Thyroid gland (tissue), 4 donors: Measurements from ENCODE around the gene WNT10A.
A peak's percentile ranks its signal among the peaks of the same experiment; 100 is the strongest.

Experiments
- POLR2A ChIP-seq, 2 donors: fragments of 450-650 bp; IDR thresholded peaks; one replicate each; pipeline ENCODE4 v1.6.1; 2017; ENCODE audit warnings: antibody characterized with exemption in 2 of 2, mild to moderate bottlenecking in 2 of 2, moderate library complexity in 1 of 2
- TF ChIP-seq, protein P1 (sequence below), 6 experiments: fragments of 200-600 bp in 3 of 6; fragments of 450-650 bp in 3 of 6; sonication (generic) in 3 of 6; IDR thresholded peaks; one replicate each; pipeline ENCODE4 v1.5.1; 2016 to 2019; ENCODE audit warnings: antibody characterized with exemption in 6 of 6, mild to moderate bottlenecking in 2 of 6, inconsistent platforms in 1 of 6, moderate library complexity in 1 of 6

DNA sequence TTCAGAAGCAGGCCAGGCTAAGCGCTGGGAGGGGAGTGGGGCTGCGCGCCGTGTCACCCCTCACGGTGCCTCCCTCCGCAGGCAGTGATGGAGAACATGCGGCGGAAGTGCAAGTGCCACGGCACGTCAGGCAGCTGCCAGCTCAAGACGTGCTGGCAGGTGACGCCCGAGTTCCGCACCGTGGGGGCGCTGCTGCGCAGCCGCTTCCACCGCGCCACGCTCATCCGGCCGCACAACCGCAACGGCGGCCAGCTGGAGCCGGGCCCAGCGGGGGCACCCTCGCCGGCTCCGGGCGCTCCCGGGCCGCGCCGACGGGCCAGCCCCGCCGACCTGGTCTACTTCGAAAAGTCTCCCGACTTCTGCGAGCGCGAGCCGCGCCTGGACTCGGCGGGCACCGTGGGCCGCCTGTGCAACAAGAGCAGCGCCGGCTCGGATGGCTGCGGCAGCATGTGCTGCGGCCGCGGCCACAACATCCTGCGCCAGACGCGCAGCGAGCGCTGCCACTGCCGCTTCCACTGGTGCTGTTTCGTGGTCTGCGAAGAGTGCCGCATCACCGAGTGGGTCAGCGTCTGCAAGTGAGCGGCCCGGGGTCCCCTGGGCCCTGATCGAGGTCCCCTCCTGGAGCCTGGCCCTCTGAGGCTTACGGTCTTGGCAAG, 12.2 kb downstream of the WNT10A start:
- TF ChIP-seq, protein P1, sequence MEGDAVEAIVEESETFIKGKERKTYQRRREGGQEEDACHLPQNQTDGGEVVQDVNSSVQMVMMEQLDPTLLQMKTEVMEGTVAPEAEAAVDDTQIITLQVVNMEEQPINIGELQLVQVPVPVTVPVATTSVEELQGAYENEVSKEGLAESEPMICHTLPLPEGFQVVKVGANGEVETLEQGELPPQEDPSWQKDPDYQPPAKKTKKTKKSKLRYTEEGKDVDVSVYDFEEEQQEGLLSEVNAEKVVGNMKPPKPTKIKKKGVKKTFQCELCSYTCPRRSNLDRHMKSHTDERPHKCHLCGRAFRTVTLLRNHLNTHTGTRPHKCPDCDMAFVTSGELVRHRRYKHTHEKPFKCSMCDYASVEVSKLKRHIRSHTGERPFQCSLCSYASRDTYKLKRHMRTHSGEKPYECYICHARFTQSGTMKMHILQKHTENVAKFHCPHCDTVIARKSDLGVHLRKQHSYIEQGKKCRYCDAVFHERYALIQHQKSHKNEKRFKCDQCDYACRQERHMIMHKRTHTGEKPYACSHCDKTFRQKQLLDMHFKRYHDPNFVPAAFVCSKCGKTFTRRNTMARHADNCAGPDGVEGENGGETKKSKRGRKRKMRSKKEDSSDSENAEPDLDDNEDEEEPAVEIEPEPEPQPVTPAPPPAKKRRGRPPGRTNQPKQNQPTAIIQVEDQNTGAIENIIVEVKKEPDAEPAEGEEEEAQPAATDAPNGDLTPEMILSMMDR (IDR thresholded peaks at IDR 0.05), result peak in 3 of 6 experiments; percentile 9 to 50 (median 44)
- no peak for TF ChIP-seq POLR2A (IDR thresholded peaks at IDR 0.05)
